BE2C (cell line): ENCODE results near the gene SDC4. TPM values are rescaled to one million over a fixed set of nuclear protein-coding genes. Genes with fewer than 3 reads are reported as not detected.

ENCODE experiments used
- DNase-seq: peaks from one replicate; pipeline ENCODE4 v3.0.0-alpha.2; 2020
- H3K27me3 ChIP-seq: fragments of 250-450 bp; sonication (Bioruptor Pico); 2 replicates; pipeline ENCODE4 v1.5.1; 2020; ENCODE audit warnings: mild to moderate bottlenecking
- H3K36me3 ChIP-seq: fragments of 250-450 bp; sonication (Bioruptor Pico); 2 replicates; pipeline ENCODE4 v1.5.1; 2020; ENCODE audit warnings: mild to moderate bottlenecking
- H3K4me1 ChIP-seq: fragments of 250-450 bp; sonication (Bioruptor Pico); 2 replicates; pipeline ENCODE4 v1.5.1; 2020
- H3K4me3 ChIP-seq: 2 replicates; pipeline ENCODE4 v1.5.1; 2011; ENCODE audit warnings: low read depth, low read length
- H3K9me3 ChIP-seq: fragments of 250-450 bp; sonication (Bioruptor Pico); 2 replicates; pipeline ENCODE4 v1.5.1; 2020
- CTCF ChIP-seq: IDR thresholded peaks from 2 replicates; pipeline ENCODE4 v1.5.1; 2012; ENCODE audit warnings: mild to moderate bottlenecking, low read depth, low read length
- polyA plus RNA-seq: library from polyadenylated mRNA; unstranded; fragments of >200 nt; gene quantifications from one replicate; pipeline ENCODE4 v1.2.1, GENCODE V29; 2012; ENCODE audit warnings: low read depth, missing spikeins; ENCODE audit not compliant: insufficient read length, insufficient read depth

The SDC4 gene
- polyA plus RNA-seq = 24.9 TPM

- peaks cover 9% of the 10 kb centered on the region for H3K4me1 ChIP-seq
- peak; percentile 69 for DNase-seq
- no peaks in the 10 kb centered on the region for H3K36me3 ChIP-seq
- no peak for TF ChIP-seq CTCF
- no peaks in the 10 kb centered on the region; the same call in 1 of the 2 replicates for H3K27me3 ChIP-seq
- H3K9me3 ChIP-seq = no peaks in the 10 kb centered on the region
- peak within 1 kb of the TSS; percentile 70 for H3K4me3 ChIP-seq
Observed at GRCh38 chr20:45347936-45348778, at the start of gene SDC4. SDC4 (minus strand) TSS chr20:45348424; CDS start chr20:45348384, 40 bp downstream.

- no peak overlapping the region for H3K4me3 ChIP-seq
- H3K4me1 ChIP-seq = no peaks in the 10 kb centered on the region
- H3K27me3 ChIP-seq = no peaks in the 10 kb centered on the region
- H3K9me3 ChIP-seq = no peaks in the 10 kb centered on the region
- no peaks in the 10 kb centered on the region for H3K36me3 ChIP-seq
- no peak for TF ChIP-seq CTCF
- no peak for DNase-seq
Observed at GRCh38 chr20:45395114-45395415, 46.8 kb upstream of the SDC4 start.

- no peak for DNase-seq
- Histone ChIP-seq H3K27me3 (no peaks in the 10 kb centered on the region), H3K4me3 (no peak overlapping the region), H3K4me1 (no peaks in the 10 kb centered on the region), H3K9me3 (no peaks in the 10 kb centered on the region), H3K36me3 (no peaks in the 10 kb centered on the region)
- no peak for TF ChIP-seq CTCF
Observed at GRCh38 chr20:45394221-45395113, 46.2 kb upstream of the SDC4 start.

GRCh38 chr20:45392733-45393132, 44.5 kb upstream of the SDC4 start:
- Histone ChIP-seq H3K4me1 (no peaks in the 10 kb centered on the region), H3K4me3 (no peak overlapping the region), H3K36me3 (no peaks in the 10 kb centered on the region), H3K9me3 (no peaks in the 10 kb centered on the region), H3K27me3 (no peaks in the 10 kb centered on the region)
- no peak for DNase-seq
- TF ChIP-seq CTCF = 0 out of 2 replicates have a peak, but pooled peaks have one; percentile 17

GRCh38 chr20:45391559-45391958, 43.3 kb upstream of the SDC4 start:
- Histone ChIP-seq H3K36me3 (no peaks in the 10 kb centered on the region), H3K27me3 (no peaks in the 10 kb centered on the region), H3K4me3 (no peak overlapping the region), H3K9me3 (no peaks in the 10 kb centered on the region), H3K4me1 (no peaks in the 10 kb centered on the region)
- no peak for DNase-seq
- TF ChIP-seq CTCF = no peak
